ENCODE measurements around the gene MRPS27.

MRPS27 gene

GRCh38 chr5:72294473-72294872, 25.6 kb downstream of the MRPS27 start:
- DNase-seq (ENCODE audit: low read depth): no peak
- no peak overlapping the region for H3K4me3 ChIP-seq (ENCODE audit: control insufficient read depth, low read depth, low read length)
- TF ChIP-seq, protein P1, sequence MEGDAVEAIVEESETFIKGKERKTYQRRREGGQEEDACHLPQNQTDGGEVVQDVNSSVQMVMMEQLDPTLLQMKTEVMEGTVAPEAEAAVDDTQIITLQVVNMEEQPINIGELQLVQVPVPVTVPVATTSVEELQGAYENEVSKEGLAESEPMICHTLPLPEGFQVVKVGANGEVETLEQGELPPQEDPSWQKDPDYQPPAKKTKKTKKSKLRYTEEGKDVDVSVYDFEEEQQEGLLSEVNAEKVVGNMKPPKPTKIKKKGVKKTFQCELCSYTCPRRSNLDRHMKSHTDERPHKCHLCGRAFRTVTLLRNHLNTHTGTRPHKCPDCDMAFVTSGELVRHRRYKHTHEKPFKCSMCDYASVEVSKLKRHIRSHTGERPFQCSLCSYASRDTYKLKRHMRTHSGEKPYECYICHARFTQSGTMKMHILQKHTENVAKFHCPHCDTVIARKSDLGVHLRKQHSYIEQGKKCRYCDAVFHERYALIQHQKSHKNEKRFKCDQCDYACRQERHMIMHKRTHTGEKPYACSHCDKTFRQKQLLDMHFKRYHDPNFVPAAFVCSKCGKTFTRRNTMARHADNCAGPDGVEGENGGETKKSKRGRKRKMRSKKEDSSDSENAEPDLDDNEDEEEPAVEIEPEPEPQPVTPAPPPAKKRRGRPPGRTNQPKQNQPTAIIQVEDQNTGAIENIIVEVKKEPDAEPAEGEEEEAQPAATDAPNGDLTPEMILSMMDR (IDR thresholded peaks at IDR 0.05; ENCODE audit: control insufficient read depth, insufficient read depth, low read depth, low read length, missing control alignments): no peak

- DNase-seq (ENCODE audit: low read depth): no peak
- no peak overlapping the region for H3K4me3 ChIP-seq (ENCODE audit: control insufficient read depth, low read depth, low read length)
- TF ChIP-seq, protein P1 (IDR thresholded peaks at IDR 0.05; ENCODE audit: control insufficient read depth, insufficient read depth, low read depth, low read length, missing control alignments): no peak
Observed at GRCh38 chr5:72293495-72294055, 26.5 kb downstream of the MRPS27 start.

DNA sequence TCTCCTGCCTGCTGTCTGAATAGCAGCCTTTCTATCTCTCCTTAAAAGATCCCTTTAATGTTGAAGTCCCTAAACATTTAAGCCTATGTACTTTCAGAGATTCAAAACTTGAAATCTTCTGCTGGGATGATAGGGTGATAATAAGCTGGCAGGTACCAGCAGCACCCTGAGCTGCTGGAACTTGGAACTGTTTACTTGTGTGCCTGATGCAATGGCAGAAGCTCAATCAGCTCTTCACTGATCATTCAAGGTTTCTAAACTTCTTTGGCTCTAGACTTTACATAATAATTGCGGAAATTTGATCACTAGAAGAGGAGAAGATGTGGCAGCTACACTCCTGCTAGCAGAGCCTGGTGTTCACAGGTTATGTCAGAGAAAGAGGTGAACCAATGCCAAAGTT, 27.6 kb downstream of the MRPS27 start:
- no peak for DNase-seq (ENCODE audit: low read depth)
- H3K4me3 ChIP-seq (ENCODE audit: control insufficient read depth, low read depth, low read length): no peak overlapping the region
- TF ChIP-seq, protein P1 (IDR thresholded peaks at IDR 0.05; ENCODE audit: control insufficient read depth, insufficient read depth, low read depth, low read length, missing control alignments): no peak

- TF ChIP-seq, protein P1 (IDR thresholded peaks at IDR 0.05; ENCODE audit: control insufficient read depth, insufficient read depth, low read depth, low read length, missing control alignments): no peak
- no peak for DNase-seq (ENCODE audit: low read depth)
- no peak overlapping the region for H3K4me3 ChIP-seq (ENCODE audit: control insufficient read depth, low read depth, low read length)
Observed at GRCh38 chr5:72291601-72292000, 28.4 kb downstream of the MRPS27 start.

- TF ChIP-seq, protein P1 (IDR thresholded peaks at IDR 0.05; ENCODE audit: control insufficient read depth, insufficient read depth, low read depth, low read length, missing control alignments): no peak
- H3K4me3 ChIP-seq (ENCODE audit: control insufficient read depth, low read depth, low read length): no peak overlapping the region
- DNase-seq (ENCODE audit: low read depth): no peak
Observed at GRCh38 chr5:72290356-72291133, 29.5 kb downstream of the MRPS27 start.

DNA sequence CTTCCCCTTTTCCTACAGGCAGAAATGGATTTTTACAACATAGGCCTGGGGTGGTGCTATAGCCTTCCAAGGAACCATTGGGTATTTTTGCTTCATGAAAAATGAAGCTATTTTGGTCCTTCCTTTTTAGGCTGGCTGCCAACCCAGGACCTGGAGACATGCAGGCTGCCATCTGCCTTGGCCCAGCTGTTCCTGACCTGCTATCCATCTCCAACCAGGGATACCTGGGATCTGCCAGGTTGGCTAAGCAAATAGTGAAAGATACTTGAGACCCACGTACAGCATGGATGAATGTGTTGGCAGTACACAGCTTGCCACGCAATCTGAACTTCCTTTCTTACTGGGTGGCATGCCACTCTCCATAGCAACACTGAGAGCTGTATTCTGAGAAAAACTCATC, 31.1 kb downstream of the MRPS27 start:
- TF ChIP-seq, protein P1 (IDR thresholded peaks at IDR 0.05; ENCODE audit: control insufficient read depth, insufficient read depth, low read depth, low read length, missing control alignments): no peak
- H3K4me3 ChIP-seq (ENCODE audit: control insufficient read depth, low read depth, low read length): no peak overlapping the region
- DNase-seq (ENCODE audit: low read depth): no peak

Measured in AG09309 (cell line).